ENCODE measurements around the gene KHDC1L.

DNA sequence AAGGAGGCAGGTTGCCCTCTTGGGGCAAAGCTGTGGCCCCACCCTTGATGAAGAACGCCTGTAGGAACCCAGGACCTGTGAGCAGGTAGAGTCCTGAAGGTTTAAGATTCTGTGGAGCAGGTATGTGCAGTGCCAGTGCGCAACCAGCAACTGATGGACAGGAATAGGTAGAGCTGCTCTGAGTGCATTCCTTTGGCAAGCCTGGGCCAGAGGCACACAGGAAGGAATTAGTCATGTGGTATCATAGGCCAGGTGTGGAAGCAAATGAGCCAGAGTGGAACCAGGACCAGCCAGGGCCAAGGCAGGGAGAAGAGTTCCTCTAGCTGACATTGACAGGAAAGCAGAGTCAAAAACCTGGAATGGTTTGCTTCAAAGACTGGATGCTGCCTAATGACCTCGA, 39.1 kb upstream of the KHDC1L start:
- no peak for TF ChIP-seq CREM (IDR thresholded peaks at IDR 0.05)
- no peak for TF ChIP-seq CREM (CRISPR knock-in tag; IDR thresholded peaks at IDR 0.05)
- TF ChIP-seq, protein P1, sequence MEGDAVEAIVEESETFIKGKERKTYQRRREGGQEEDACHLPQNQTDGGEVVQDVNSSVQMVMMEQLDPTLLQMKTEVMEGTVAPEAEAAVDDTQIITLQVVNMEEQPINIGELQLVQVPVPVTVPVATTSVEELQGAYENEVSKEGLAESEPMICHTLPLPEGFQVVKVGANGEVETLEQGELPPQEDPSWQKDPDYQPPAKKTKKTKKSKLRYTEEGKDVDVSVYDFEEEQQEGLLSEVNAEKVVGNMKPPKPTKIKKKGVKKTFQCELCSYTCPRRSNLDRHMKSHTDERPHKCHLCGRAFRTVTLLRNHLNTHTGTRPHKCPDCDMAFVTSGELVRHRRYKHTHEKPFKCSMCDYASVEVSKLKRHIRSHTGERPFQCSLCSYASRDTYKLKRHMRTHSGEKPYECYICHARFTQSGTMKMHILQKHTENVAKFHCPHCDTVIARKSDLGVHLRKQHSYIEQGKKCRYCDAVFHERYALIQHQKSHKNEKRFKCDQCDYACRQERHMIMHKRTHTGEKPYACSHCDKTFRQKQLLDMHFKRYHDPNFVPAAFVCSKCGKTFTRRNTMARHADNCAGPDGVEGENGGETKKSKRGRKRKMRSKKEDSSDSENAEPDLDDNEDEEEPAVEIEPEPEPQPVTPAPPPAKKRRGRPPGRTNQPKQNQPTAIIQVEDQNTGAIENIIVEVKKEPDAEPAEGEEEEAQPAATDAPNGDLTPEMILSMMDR (CRISPR knock-in tag; IDR thresholded peaks at IDR 0.05) = no peak
- no peak for TF ChIP-seq SP1 (IDR thresholded peaks at IDR 0.05)
- TF ChIP-seq SP1 (CRISPR knock-in tag; IDR thresholded peaks at IDR 0.05) = no peak
- TF ChIP-seq MXI1 (IDR thresholded peaks at IDR 0.05; ENCODE audit: borderline replicate concordance, low read depth, low read length) = no peak
- no peak for TF ChIP-seq CHD4 (IDR thresholded peaks at IDR 0.05; ENCODE audit: borderline replicate concordance, low read length)
- TF ChIP-seq ZNF225 (CRISPR knock-in tag; IDR thresholded peaks at IDR 0.05) = no peak
- no peak for TF ChIP-seq SETDB1 (CRISPR knock-in tag; IDR thresholded peaks at IDR 0.05; ENCODE audit: borderline replicate concordance)
- no peak for TF ChIP-seq IRX3 (CRISPR knock-in tag; IDR thresholded peaks at IDR 0.05; ENCODE audit: borderline replicate concordance, low read depth)
- TF ChIP-seq, protein P2, sequence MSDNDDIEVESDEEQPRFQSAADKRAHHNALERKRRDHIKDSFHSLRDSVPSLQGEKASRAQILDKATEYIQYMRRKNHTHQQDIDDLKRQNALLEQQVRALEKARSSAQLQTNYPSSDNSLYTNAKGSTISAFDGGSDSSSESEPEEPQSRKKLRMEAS (IDR thresholded peaks at IDR 0.05) = no peak

Data from HepG2 (cell line).